ENCODE results near the gene DENND4A.

DENND4A gene

GRCh38 chr15:65651831-65652749 is 140.0 kb downstream of the DENND4A start:
- Histone ChIP-seq H3K9me3 (ENCODE audit: severe bottlenecking) (no peaks in the 10 kb centered on the region), H3K4me3 (ENCODE audit: low read depth, low read length) (no peak overlapping the region), H3K36me3 (no peaks in the 10 kb centered on the region), H3K27me3 (ENCODE audit: insufficient read depth, low read depth, severe bottlenecking) (no peaks in the 10 kb centered on the region), H3K27ac (no peak overlapping the region)
- TF ChIP-seq CTCF (IDR thresholded peaks at IDR 0.05; ENCODE audit: low read depth, low read length): no peak
- no peak for DNase-seq

GRCh38 chr15:65651042-65651322 is 141.1 kb downstream of the DENND4A start:
- Histone ChIP-seq H3K27me3 (ENCODE audit: insufficient read depth, low read depth, severe bottlenecking) (peaks cover 3% of the 10 kb centered on the region), H3K36me3 (no peaks in the 10 kb centered on the region), H3K27ac (no peak overlapping the region), H3K4me3 (ENCODE audit: low read depth, low read length) (no peak overlapping the region), H3K9me3 (ENCODE audit: severe bottlenecking) (no peaks in the 10 kb centered on the region)
- no peak for TF ChIP-seq CTCF (IDR thresholded peaks at IDR 0.05; ENCODE audit: low read depth, low read length)
- DNase-seq: no peak

DNA sequence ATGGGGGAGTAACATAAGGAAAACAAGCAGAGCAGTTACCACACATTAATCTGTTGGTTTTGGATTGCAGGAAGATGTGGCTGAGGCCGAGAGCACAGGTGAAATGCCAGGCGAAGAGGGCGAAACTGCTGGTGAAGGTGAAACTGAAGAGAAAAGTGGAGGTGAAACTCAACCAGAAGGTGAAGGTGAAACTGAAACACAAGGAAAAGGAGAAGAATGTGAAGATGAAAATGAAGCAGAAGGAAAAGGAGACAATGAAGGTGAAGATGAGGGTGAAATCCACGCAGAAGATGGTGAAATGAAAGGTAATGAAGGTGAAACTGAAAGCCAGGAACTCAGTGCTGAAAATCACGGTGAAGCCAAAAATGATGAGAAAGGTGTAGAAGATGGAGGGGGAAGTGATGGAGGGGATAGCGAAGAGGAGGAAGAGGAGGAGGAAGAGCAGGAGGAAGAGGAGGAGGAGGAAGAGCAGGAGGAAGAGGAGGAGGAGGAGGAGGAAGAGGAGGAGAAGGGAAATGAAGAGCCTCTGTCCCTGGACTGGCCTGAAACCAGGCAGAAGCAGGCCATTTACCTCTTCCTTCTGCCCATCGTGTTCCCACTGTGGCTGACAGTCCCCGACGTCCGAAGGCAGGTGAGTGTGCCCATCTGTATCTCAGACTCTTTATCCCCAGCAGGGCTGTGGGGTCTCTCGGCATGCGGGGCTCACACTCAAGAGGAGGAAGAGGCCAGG is 141.6 kb downstream of the DENND4A start:
- TF ChIP-seq CTCF (IDR thresholded peaks at IDR 0.05; ENCODE audit: low read depth, low read length): no peak
- no peak for DNase-seq
- Histone ChIP-seq H3K9me3 (ENCODE audit: severe bottlenecking) (no peaks in the 10 kb centered on the region), H3K36me3 (no peaks in the 10 kb centered on the region), H3K4me3 (ENCODE audit: low read depth, low read length) (no peak overlapping the region), H3K27me3 (ENCODE audit: insufficient read depth, low read depth, severe bottlenecking) (peaks cover 8% of the 10 kb centered on the region), H3K27ac (no peak overlapping the region)

- peaks cover 43% of the 10 kb centered on the region for H3K27me3 ChIP-seq (ENCODE audit: insufficient read depth, low read depth, severe bottlenecking)
- H3K27ac ChIP-seq: no peak overlapping the region
- H3K4me3 ChIP-seq (ENCODE audit: low read depth, low read length): no peak overlapping the region
- no peaks in the 10 kb centered on the region for H3K9me3 ChIP-seq (ENCODE audit: severe bottlenecking)
- DNase-seq: no peak
- H3K36me3 ChIP-seq: no peaks in the 10 kb centered on the region
- no peak for TF ChIP-seq CTCF (IDR thresholded peaks at IDR 0.05; ENCODE audit: low read depth, low read length)
Measured at GRCh38 chr15:65646486-65646885, 145.6 kb downstream of the DENND4A start.

- H3K36me3 ChIP-seq: no peaks in the 10 kb centered on the region
- no peak overlapping the region for H3K4me3 ChIP-seq (ENCODE audit: low read depth, low read length)
- H3K27ac ChIP-seq: no peak overlapping the region
- H3K9me3 ChIP-seq (ENCODE audit: severe bottlenecking): no peaks in the 10 kb centered on the region
- TF ChIP-seq CTCF (IDR thresholded peaks at IDR 0.05; ENCODE audit: low read depth, low read length): no peak
- peaks cover 51% of the 10 kb centered on the region for H3K27me3 ChIP-seq (ENCODE audit: insufficient read depth, low read depth, severe bottlenecking)
- DNase-seq: no peak
Measured at GRCh38 chr15:65645392-65645791, 146.7 kb downstream of the DENND4A start.

Data from WERI-Rb-1 (cell line).